ENCODE measurements around the gene SLC38A6. TPM values are rescaled to one million over a fixed set of nuclear protein-coding genes. Genes with fewer than 3 reads are reported as not detected.

The SLC38A6 gene
- polyA plus RNA-seq, 1 donor from 2014 or later, result 31.9 TPM

DNA sequence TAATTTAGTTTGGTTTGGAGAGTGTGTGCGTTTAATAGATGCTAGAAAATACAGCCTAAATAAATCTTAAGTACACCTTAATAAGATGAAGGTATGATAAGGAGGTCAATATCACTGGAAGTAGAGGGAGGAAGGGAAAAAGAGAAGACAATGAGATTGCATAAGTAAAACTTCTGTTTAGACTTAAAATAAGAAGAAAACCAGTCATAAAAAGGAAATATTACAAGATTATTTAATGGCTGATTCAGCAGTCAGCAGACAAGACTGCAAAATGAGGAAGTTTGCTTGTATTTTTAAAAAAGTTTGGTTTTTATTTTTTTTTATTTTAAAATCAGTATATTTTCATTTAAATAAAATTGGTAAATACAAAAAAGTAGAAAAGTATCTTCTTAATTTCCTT lies 3.2 kb downstream of the SLC38A6 start:
- H3K9ac ChIP-seq (ENCODE audit: low read length), result no peak overlapping the region
- TF ChIP-seq SMC3 (conservative IDR thresholded peaks at IDR 0.05; ENCODE audit: poor library complexity), result no peak
- TF ChIP-seq, protein P1, sequence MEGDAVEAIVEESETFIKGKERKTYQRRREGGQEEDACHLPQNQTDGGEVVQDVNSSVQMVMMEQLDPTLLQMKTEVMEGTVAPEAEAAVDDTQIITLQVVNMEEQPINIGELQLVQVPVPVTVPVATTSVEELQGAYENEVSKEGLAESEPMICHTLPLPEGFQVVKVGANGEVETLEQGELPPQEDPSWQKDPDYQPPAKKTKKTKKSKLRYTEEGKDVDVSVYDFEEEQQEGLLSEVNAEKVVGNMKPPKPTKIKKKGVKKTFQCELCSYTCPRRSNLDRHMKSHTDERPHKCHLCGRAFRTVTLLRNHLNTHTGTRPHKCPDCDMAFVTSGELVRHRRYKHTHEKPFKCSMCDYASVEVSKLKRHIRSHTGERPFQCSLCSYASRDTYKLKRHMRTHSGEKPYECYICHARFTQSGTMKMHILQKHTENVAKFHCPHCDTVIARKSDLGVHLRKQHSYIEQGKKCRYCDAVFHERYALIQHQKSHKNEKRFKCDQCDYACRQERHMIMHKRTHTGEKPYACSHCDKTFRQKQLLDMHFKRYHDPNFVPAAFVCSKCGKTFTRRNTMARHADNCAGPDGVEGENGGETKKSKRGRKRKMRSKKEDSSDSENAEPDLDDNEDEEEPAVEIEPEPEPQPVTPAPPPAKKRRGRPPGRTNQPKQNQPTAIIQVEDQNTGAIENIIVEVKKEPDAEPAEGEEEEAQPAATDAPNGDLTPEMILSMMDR (IDR thresholded peaks at IDR 0.05; ENCODE audit: poor library complexity, severe bottlenecking), result no peak
- no peak for TF ChIP-seq TAF1 (IDR thresholded peaks at IDR 0.05; ENCODE audit: low read depth)
- no peak for TF ChIP-seq EP300 (conservative IDR thresholded peaks at IDR 0.05; ENCODE audit: poor library complexity, severe bottlenecking)
- no peak for TF ChIP-seq EZH2 (IDR thresholded peaks at IDR 0.05; ENCODE audit: borderline replicate concordance, insufficient read depth, low read length, poor library complexity, severe bottlenecking)
- no peak for TF ChIP-seq MXI1 (conservative IDR thresholded peaks at IDR 0.05; ENCODE audit: poor library complexity, severe bottlenecking)
- TF ChIP-seq REST (IDR thresholded peaks at IDR 0.05; ENCODE audit: borderline replicate concordance), result no peak
- no peak for TF ChIP-seq RAD21 (conservative IDR thresholded peaks at IDR 0.05)
- no peak for TF ChIP-seq POLR2AphosphoS5 (IDR thresholded peaks at IDR 0.05)
- H3K4me2 ChIP-seq (ENCODE audit: low read length), result no peak overlapping the region
- no peak overlapping the region for H2AFZ ChIP-seq (ENCODE audit: low read depth, low read length)
- peaks cover 6% of the 10 kb centered on the region for H3K36me3 ChIP-seq (ENCODE audit: insufficient read depth, low read length)
- H3K27ac ChIP-seq (ENCODE audit: low read length), result no peak overlapping the region
- no peaks in the 10 kb centered on the region for H3K9me2 ChIP-seq (ENCODE audit: insufficient read depth, low read length)
- no peaks in the 10 kb centered on the region for H3K9me3 ChIP-seq (ENCODE audit: low read length)
- H4K20me1 ChIP-seq (ENCODE audit: insufficient read depth), result no peaks in the 10 kb centered on the region
- no peaks in the 10 kb centered on the region for H3K27me3 ChIP-seq (ENCODE audit: insufficient read depth, low read depth, low read length)
- peaks cover 5% of the 10 kb centered on the region for H3F3A ChIP-seq (ENCODE audit: insufficient read depth, low read length, poor library complexity, severe bottlenecking)
- peaks cover 12% of the 10 kb centered on the region for H3K79me2 ChIP-seq (replicated peaks; ENCODE audit: insufficient read depth, low read length)
- no peak overlapping the region for H3K4me3 ChIP-seq (ENCODE audit: low read length)

DNA sequence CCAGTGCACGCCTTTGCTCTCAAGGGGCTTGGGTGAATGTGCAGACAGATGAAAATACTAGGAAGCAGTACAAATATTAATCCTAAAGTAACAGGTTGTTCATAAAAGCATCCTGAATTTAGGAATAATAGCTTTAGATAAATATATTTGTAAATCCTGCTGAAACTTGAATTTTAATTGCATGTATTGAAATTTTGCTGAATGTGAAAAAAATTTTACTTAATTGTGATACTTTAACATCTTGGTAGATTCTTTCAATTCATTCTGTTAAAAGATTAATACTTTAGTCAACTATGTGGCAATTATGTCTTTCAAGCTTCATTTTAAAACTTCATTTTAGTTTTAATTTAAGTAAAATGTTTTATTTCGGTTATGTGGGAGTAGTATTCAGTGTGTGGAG lies 5.5 kb downstream of the SLC38A6 start:
- H3K4me2 ChIP-seq (ENCODE audit: low read length), result no peak overlapping the region
- H3K79me2 ChIP-seq (replicated peaks; ENCODE audit: insufficient read depth, low read length), result no peaks in the 10 kb centered on the region
- H3F3A ChIP-seq (ENCODE audit: insufficient read depth, low read length, poor library complexity, severe bottlenecking), result peaks cover 3% of the 10 kb centered on the region
- TF ChIP-seq REST (IDR thresholded peaks at IDR 0.05; ENCODE audit: borderline replicate concordance) (no peak), EP300 (conservative IDR thresholded peaks at IDR 0.05; ENCODE audit: poor library complexity, severe bottlenecking) (no peak), TAF1 (IDR thresholded peaks at IDR 0.05; ENCODE audit: low read depth) (no peak), MXI1 (conservative IDR thresholded peaks at IDR 0.05; ENCODE audit: poor library complexity, severe bottlenecking) (no peak), POLR2AphosphoS5 (IDR thresholded peaks at IDR 0.05) (no peak), EZH2 (IDR thresholded peaks at IDR 0.05; ENCODE audit: borderline replicate concordance, insufficient read depth, low read length, poor library complexity, severe bottlenecking) (no peak), SMC3 (conservative IDR thresholded peaks at IDR 0.05; ENCODE audit: poor library complexity) (no peak)
- TF ChIP-seq, protein P1 (IDR thresholded peaks at IDR 0.05; ENCODE audit: poor library complexity, severe bottlenecking), result no peak
- no peak overlapping the region for H3K27ac ChIP-seq (ENCODE audit: low read length)
- no peak overlapping the region for H2AFZ ChIP-seq (ENCODE audit: low read depth, low read length)
- no peaks in the 10 kb centered on the region for H3K9me3 ChIP-seq (ENCODE audit: low read length)
- H3K9ac ChIP-seq (ENCODE audit: low read length), result no peak overlapping the region
- peaks cover 6% of the 10 kb centered on the region for H3K36me3 ChIP-seq (ENCODE audit: insufficient read depth, low read length)
- no peaks in the 10 kb centered on the region for H4K20me1 ChIP-seq (ENCODE audit: insufficient read depth)
- no peak overlapping the region for H3K4me3 ChIP-seq (ENCODE audit: low read length)
- H3K9me2 ChIP-seq (ENCODE audit: insufficient read depth, low read length), result no peaks in the 10 kb centered on the region
- no peaks in the 10 kb centered on the region for H3K27me3 ChIP-seq (ENCODE audit: insufficient read depth, low read depth, low read length)

All from neural cell (in vitro differentiated cells).